Measurements from ENCODE around the gene HSD17B4. TPM values are rescaled to one million over a fixed set of nuclear protein-coding genes. Genes with fewer than 3 reads are reported as not detected.
"Not testable (repeated sequence)": the region's sequence is repeated elsewhere in the genome, so short reads cannot be mapped to it uniquely, and the experiment has no call there.

Gene HSD17B4
- total and polyA plus RNA-seq, 2 experiments from 2014 or later = 208 to 281 TPM

- 95% methylated on average over 4 of the region's 4 CpGs for WGBS (ENCODE audit: low lambda C conversion rate, missing lambda C conversion rate)
These were observed 32.6 kb downstream of the HSD17B4 start for GRCh38 chr5:119484884-119485283.

GRCh38 chr5:119501671-119502179 is 49.4 kb downstream of the HSD17B4 start:
- peaks cover 7% of the 10 kb centered on the region for H3K79me2 ChIP-seq
- no peaks in the 10 kb centered on the region for H3K9me2 ChIP-seq (replicated peaks; ENCODE audit: insufficient read depth)
- H4K20me1 ChIP-seq (ENCODE audit: insufficient read depth, poor library complexity, severe bottlenecking) = no peaks in the 10 kb centered on the region
- H3K4me3 ChIP-seq = no peak overlapping the region
- no peak for DNase-seq (ENCODE audit: low spot score)
- TF ChIP-seq EZH2phosphoT487 (IDR thresholded peaks at IDR 0.05; ENCODE audit: low read depth, severe bottlenecking, unreplicated experiment) = no peak
- TF ChIP-seq EZH2 (IDR thresholded peaks at IDR 0.05; ENCODE audit: borderline replicate concordance) = no peak
- TF ChIP-seq, protein P1, sequence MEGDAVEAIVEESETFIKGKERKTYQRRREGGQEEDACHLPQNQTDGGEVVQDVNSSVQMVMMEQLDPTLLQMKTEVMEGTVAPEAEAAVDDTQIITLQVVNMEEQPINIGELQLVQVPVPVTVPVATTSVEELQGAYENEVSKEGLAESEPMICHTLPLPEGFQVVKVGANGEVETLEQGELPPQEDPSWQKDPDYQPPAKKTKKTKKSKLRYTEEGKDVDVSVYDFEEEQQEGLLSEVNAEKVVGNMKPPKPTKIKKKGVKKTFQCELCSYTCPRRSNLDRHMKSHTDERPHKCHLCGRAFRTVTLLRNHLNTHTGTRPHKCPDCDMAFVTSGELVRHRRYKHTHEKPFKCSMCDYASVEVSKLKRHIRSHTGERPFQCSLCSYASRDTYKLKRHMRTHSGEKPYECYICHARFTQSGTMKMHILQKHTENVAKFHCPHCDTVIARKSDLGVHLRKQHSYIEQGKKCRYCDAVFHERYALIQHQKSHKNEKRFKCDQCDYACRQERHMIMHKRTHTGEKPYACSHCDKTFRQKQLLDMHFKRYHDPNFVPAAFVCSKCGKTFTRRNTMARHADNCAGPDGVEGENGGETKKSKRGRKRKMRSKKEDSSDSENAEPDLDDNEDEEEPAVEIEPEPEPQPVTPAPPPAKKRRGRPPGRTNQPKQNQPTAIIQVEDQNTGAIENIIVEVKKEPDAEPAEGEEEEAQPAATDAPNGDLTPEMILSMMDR (IDR thresholded peaks at IDR 0.05; ENCODE audit: poor library complexity) = no peak
- peaks cover 21% of the 10 kb centered on the region for H3K9me3 ChIP-seq (ENCODE audit: low read depth)
- H3K27ac ChIP-seq = no peak overlapping the region
- H3K4me2 ChIP-seq = no peak overlapping the region
- no peaks in the 10 kb centered on the region for H3K36me3 ChIP-seq (replicated peaks; ENCODE audit: insufficient read depth, low read depth)
- 78% methylated on average over 2 of the region's 2 CpGs for WGBS (ENCODE audit: low lambda C conversion rate, missing lambda C conversion rate)
- H3K27me3 ChIP-seq = no peaks in the 10 kb centered on the region
- no peak overlapping the region for H2AFZ ChIP-seq
- no peaks in the 10 kb centered on the region for H3K4me1 ChIP-seq (ENCODE audit: insufficient read depth)

More at GRCh38 chr5:119484884-119485283, 32.6 kb downstream of the HSD17B4 start:
- H3K27me3 ChIP-seq = no peaks in the 10 kb centered on the region
- H3K4me1 ChIP-seq (ENCODE audit: insufficient read depth) = peaks cover 10% of the 10 kb centered on the region
- no peak overlapping the region for H3K4me3 ChIP-seq
- H3K4me2 ChIP-seq = no peak overlapping the region
- H3K27ac ChIP-seq = no peak overlapping the region
- H2AFZ ChIP-seq = no peak overlapping the region
- TF ChIP-seq, protein P1 (IDR thresholded peaks at IDR 0.05; ENCODE audit: poor library complexity) = no peak
- no peak for TF ChIP-seq EZH2 (IDR thresholded peaks at IDR 0.05; ENCODE audit: borderline replicate concordance)
- no peak for TF ChIP-seq EZH2phosphoT487 (IDR thresholded peaks at IDR 0.05; ENCODE audit: low read depth, severe bottlenecking, unreplicated experiment)
- no peaks in the 10 kb centered on the region for H4K20me1 ChIP-seq (ENCODE audit: insufficient read depth, poor library complexity, severe bottlenecking)
- H3K9me2 ChIP-seq (replicated peaks; ENCODE audit: insufficient read depth) = no peaks in the 10 kb centered on the region
- no peaks in the 10 kb centered on the region for H3K9me3 ChIP-seq (ENCODE audit: low read depth)
- peaks cover 9% of the 10 kb centered on the region for H3K36me3 ChIP-seq (replicated peaks; ENCODE audit: insufficient read depth, low read depth)
- DNase-seq (ENCODE audit: low spot score) = no peak
- peaks cover 21% of the 10 kb centered on the region for H3K79me2 ChIP-seq

DNA sequence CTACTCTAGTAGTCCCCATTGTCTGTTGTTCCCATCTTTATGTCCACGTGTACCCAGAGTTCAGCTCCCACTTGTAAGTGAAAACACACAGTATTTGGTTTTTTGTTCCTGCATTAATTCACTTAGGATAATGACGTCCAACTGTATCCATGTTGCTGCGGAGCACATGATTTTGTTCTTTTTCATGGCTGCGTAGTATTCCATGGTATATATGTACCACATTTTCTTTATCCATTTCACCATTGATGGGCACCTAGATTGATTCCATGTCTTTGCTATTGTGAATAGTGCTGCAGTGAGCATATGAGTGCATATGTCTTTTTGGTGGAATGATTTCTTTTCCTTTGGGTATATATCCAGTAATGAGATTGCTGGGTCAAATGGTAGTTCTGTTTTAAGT is 51.6 kb downstream of the HSD17B4 start:
- H3K9me3 ChIP-seq (ENCODE audit: low read depth) = peaks cover 21% of the 10 kb centered on the region
- H3K4me2 ChIP-seq; H3K4me3 ChIP-seq; H3K9me2 ChIP-seq (replicated peaks; ENCODE audit: insufficient read depth); H3K27me3 ChIP-seq; H4K20me1 ChIP-seq (ENCODE audit: insufficient read depth, poor library complexity, severe bottlenecking); H3K36me3 ChIP-seq (replicated peaks; ENCODE audit: insufficient read depth, low read depth); H3K79me2 ChIP-seq; DNase-seq (ENCODE audit: low spot score); H3K27ac ChIP-seq; H3K4me1 ChIP-seq (ENCODE audit: insufficient read depth); H2AFZ ChIP-seq: not testable (repeated sequence)
- 100% methylated on average over 4 of the region's 4 CpGs for WGBS (ENCODE audit: low lambda C conversion rate, missing lambda C conversion rate)

- H3K9me2 ChIP-seq (replicated peaks; ENCODE audit: insufficient read depth) = no peaks in the 10 kb centered on the region
- DNase-seq (ENCODE audit: low spot score) = no peak
- H3K79me2 ChIP-seq = no peaks in the 10 kb centered on the region
- H3K4me3 ChIP-seq = no peak overlapping the region
- no peak overlapping the region for H3K27ac ChIP-seq
- H3K27me3 ChIP-seq = no peaks in the 10 kb centered on the region
- no peaks in the 10 kb centered on the region for H3K36me3 ChIP-seq (replicated peaks; ENCODE audit: insufficient read depth, low read depth)
- no peaks in the 10 kb centered on the region for H3K9me3 ChIP-seq (ENCODE audit: low read depth)
- TF ChIP-seq EZH2phosphoT487 (IDR thresholded peaks at IDR 0.05; ENCODE audit: low read depth, severe bottlenecking, unreplicated experiment) = no peak
- TF ChIP-seq, protein P1 (IDR thresholded peaks at IDR 0.05; ENCODE audit: poor library complexity) = no peak
- no peak for TF ChIP-seq EZH2 (IDR thresholded peaks at IDR 0.05; ENCODE audit: borderline replicate concordance)
- no peaks in the 10 kb centered on the region for H4K20me1 ChIP-seq (ENCODE audit: insufficient read depth, poor library complexity, severe bottlenecking)
- no peak overlapping the region for H2AFZ ChIP-seq
- H3K4me2 ChIP-seq = no peak overlapping the region
- WGBS (ENCODE audit: low lambda C conversion rate, missing lambda C conversion rate) = 83% methylated on average over 1 of the region's 1 CpG
- no peaks in the 10 kb centered on the region for H3K4me1 ChIP-seq (ENCODE audit: insufficient read depth)
These were observed 60.0 kb downstream of the HSD17B4 start for GRCh38 chr5:119512277-119512676.

All from hepatocyte (in vitro differentiated cells).